ENCODE measurements around the gene FMN2.

FMN2 gene

GRCh38 chr1:240058049-240058448, 33.6 kb upstream of the FMN2 start:
- TF ChIP-seq, protein P1, sequence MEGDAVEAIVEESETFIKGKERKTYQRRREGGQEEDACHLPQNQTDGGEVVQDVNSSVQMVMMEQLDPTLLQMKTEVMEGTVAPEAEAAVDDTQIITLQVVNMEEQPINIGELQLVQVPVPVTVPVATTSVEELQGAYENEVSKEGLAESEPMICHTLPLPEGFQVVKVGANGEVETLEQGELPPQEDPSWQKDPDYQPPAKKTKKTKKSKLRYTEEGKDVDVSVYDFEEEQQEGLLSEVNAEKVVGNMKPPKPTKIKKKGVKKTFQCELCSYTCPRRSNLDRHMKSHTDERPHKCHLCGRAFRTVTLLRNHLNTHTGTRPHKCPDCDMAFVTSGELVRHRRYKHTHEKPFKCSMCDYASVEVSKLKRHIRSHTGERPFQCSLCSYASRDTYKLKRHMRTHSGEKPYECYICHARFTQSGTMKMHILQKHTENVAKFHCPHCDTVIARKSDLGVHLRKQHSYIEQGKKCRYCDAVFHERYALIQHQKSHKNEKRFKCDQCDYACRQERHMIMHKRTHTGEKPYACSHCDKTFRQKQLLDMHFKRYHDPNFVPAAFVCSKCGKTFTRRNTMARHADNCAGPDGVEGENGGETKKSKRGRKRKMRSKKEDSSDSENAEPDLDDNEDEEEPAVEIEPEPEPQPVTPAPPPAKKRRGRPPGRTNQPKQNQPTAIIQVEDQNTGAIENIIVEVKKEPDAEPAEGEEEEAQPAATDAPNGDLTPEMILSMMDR (IDR thresholded peaks at IDR 0.05), result no peak
- H3K27ac Mint-ChIP-seq, result no peak overlapping the region
- DNase-seq, result no peak
- no peaks in the 10 kb centered on the region for H3K4me1 Mint-ChIP-seq
- H3K36me3 Mint-ChIP-seq (ENCODE audit: low read depth), result no peaks in the 10 kb centered on the region
- H3K4me3 Mint-ChIP-seq, result no peak overlapping the region
- H3K9me3 Mint-ChIP-seq, result no peaks in the 10 kb centered on the region
- H3K27me3 Mint-ChIP-seq (ENCODE audit: low read depth, poor library complexity), result no peaks in the 10 kb centered on the region

GRCh38 chr1:240068961-240069360, 22.7 kb upstream of the FMN2 start:
- H3K36me3 Mint-ChIP-seq (ENCODE audit: low read depth), result no peaks in the 10 kb centered on the region
- no peaks in the 10 kb centered on the region for H3K9me3 Mint-ChIP-seq
- TF ChIP-seq, protein P1 (IDR thresholded peaks at IDR 0.05), result no peak
- no peak overlapping the region for H3K4me3 Mint-ChIP-seq
- no peaks in the 10 kb centered on the region for H3K4me1 Mint-ChIP-seq
- H3K27me3 Mint-ChIP-seq (ENCODE audit: low read depth, poor library complexity), result peaks cover 7% of the 10 kb centered on the region
- no peak for DNase-seq
- H3K27ac Mint-ChIP-seq, result no peak overlapping the region

DNA sequence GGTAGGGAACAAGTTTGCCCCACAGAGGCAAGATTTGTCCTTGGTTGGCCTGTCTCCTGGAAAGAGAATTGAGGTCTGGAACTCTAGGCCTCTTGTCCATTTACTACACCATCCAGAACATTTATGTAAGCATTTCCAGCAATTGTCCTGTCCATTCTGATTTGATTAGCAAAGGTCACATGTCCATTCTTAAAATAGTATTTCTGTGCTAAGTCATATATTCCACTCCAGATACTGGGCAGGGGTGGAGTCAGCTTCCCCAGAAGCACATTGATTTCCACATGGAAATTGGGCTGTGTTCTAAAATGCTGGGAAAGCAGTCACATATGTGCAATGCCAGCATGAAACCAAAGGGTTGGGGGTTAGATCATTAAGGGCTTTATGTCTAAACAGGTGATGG, 21.5 kb upstream of the FMN2 start:
- Mint-ChIP-seq H3K27ac (no peak overlapping the region), H3K36me3 (ENCODE audit: low read depth) (no peaks in the 10 kb centered on the region), H3K9me3 (no peaks in the 10 kb centered on the region), H3K27me3 (ENCODE audit: low read depth, poor library complexity) (peaks cover 12% of the 10 kb centered on the region), H3K4me3 (no peak overlapping the region), H3K4me1 (no peaks in the 10 kb centered on the region)
- DNase-seq, result no peak
- TF ChIP-seq, protein P1 (IDR thresholded peaks at IDR 0.05), result no peak

GRCh38 chr1:240073097-240073496, 18.6 kb upstream of the FMN2 start:
- no peak for DNase-seq
- Mint-ChIP-seq H3K36me3 (ENCODE audit: low read depth) (peaks cover 6% of the 10 kb centered on the region), H3K27me3 (ENCODE audit: low read depth, poor library complexity) (peaks cover 15% of the 10 kb centered on the region), H3K4me3 (no peak overlapping the region), H3K9me3 (peaks cover 10% of the 10 kb centered on the region), H3K4me1 (no peaks in the 10 kb centered on the region), H3K27ac (no peak overlapping the region)
- TF ChIP-seq, protein P1 (IDR thresholded peaks at IDR 0.05), result no peak

- DNase-seq, result no peak
- Mint-ChIP-seq H3K27me3 (ENCODE audit: low read depth, poor library complexity) (peaks cover 12% of the 10 kb centered on the region), H3K27ac (no peak overlapping the region), H3K36me3 (ENCODE audit: low read depth) (peaks cover 6% of the 10 kb centered on the region), H3K4me1 (no peaks in the 10 kb centered on the region), H3K4me3 (no peak overlapping the region), H3K9me3 (peaks cover 22% of the 10 kb centered on the region)
- TF ChIP-seq, protein P1 (IDR thresholded peaks at IDR 0.05), result no peak
Measured at GRCh38 chr1:240074422-240074821, 17.3 kb upstream of the FMN2 start.

DNA sequence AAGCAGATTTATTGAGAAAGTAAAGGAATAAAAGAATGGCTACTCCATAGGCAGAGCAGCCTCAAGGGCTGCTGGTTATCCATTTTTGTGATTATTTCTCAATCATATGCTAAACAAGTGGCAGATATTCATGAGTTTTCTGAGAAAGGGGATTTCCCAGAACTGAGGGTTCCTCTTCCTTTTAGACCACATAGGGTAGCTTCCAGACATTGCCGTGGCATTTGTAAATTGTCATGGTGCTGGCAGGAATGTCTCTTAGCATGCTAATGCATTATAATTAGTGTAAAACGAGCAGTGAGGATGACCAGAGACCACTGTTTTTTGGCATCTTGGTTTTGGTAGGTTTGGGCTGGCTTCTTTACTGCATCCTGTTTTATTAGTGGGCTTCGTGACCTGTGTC, 16.8 kb upstream of the FMN2 start:
- no peak for DNase-seq

More for the DNA sequence above, 16.8 kb upstream of the FMN2 start:
- H3K27ac Mint-ChIP-seq, result no peak overlapping the region
- no peak overlapping the region for H3K4me3 Mint-ChIP-seq
- TF ChIP-seq, protein P1 (IDR thresholded peaks at IDR 0.05), result no peak
- H3K9me3 Mint-ChIP-seq, result peaks cover 22% of the 10 kb centered on the region
- peaks cover 6% of the 10 kb centered on the region for H3K36me3 Mint-ChIP-seq (ENCODE audit: low read depth)
- H3K4me1 Mint-ChIP-seq, result no peaks in the 10 kb centered on the region
- peaks cover 12% of the 10 kb centered on the region for H3K27me3 Mint-ChIP-seq (ENCODE audit: low read depth, poor library complexity)

Data from nephron progenitor cell (in vitro differentiated cells).